HepG2 (cell line): Measurements from ENCODE around the gene KANK3. TPM values are rescaled to one million over a fixed set of nuclear protein-coding genes. Genes with fewer than 3 reads are reported as not detected.

ENCODE experiments used
- ADNP ChIP-seq: sonication (generic); formaldehyde crosslinking; IDR thresholded peaks from 2 replicates; pipeline ENCODE4 v1.4.0; 2020; ENCODE audit warnings: missing genetic modification reagents
- AHR ChIP-seq: IDR thresholded peaks from 2 replicates; pipeline ENCODE4 v1.6.1; 2018; ENCODE audit warnings: missing genetic modification reagents, missing compliant biosample characterization
- HNRNPLL ChIP-seq: fragments of 200-400 bp; formaldehyde crosslinking; IDR thresholded peaks from 2 replicates; pipeline ENCODE4 v1.6.1; 2017; ENCODE audit warnings: mild to moderate bottlenecking, low read depth, low read length; ENCODE audit not compliant: poor library complexity, severe bottlenecking
- IKZF4 ChIP-seq: sonication (generic); formaldehyde crosslinking; IDR thresholded peaks from 2 replicates; pipeline ENCODE4 v1.5.1; 2020; ENCODE audit warnings: borderline replicate concordance, mild to moderate bottlenecking, low read depth, missing genetic modification reagents; ENCODE audit errors: not compliant biosample characterization
- SOX13 ChIP-seq, 3 experiments: fragments of 450-650 bp in 1 of 3; sonication (generic) in 1 of 3; formaldehyde crosslinking in 1 of 3; IDR thresholded peaks in 2 of 3; conservative IDR thresholded peaks in 1 of 3; 2 replicates each; pipeline versions ENCODE4 v1.5.0 to v1.6.1; 2016 to 2020; ENCODE audit warnings: antibody characterized with exemption in 1 of 3, mild to moderate bottlenecking in 1 of 3, missing compliant biosample characterization in 1 of 3, missing genetic modification reagents in 1 of 3, moderate library complexity in 1 of 3
- ZBTB7A ChIP-seq: sonication (generic); formaldehyde crosslinking; IDR thresholded peaks from 2 replicates; pipeline ENCODE4 v1.8.0; 2022; ENCODE audit warnings: mild to moderate bottlenecking, missing genetic modification reagents
- ZC3H4 ChIP-seq: sonication (generic); formaldehyde crosslinking; IDR thresholded peaks from 2 replicates; pipeline ENCODE4 v1.4.0; 2020; ENCODE audit warnings: missing genetic modification reagents, borderline replicate concordance
- ZNF333 ChIP-seq: sonication (generic); formaldehyde crosslinking; IDR thresholded peaks from 2 replicates; pipeline ENCODE4 v1.4.0; 2020; ENCODE audit warnings: mild to moderate bottlenecking, missing genetic modification reagents, borderline replicate concordance
- ZNF782 ChIP-seq: sonication (generic); formaldehyde crosslinking; IDR thresholded peaks from 2 replicates; pipeline ENCODE4 v1.4.0; 2020; ENCODE audit warnings: missing genetic modification reagents, mild to moderate bottlenecking, borderline replicate concordance
- polyA plus RNA-seq, 8 experiments: library from polyadenylated mRNA; depleted of rRNA in 3 of 8; stranded (reverse) in 7 of 8; unstranded in 1 of 8; fragments of >200 nt; fragmentation: Illumina TruSeq in 4 of 8; extraction: Trizol in 4 of 8; gene quantifications; 2 replicates each; pipeline versions ENCODE4 v1.2.1 to v1.2.3, GENCODE V29; 2011 to 2016; ENCODE audit warnings: low read depth in 4 of 8, missing spikeins in 1 of 8, mixed read lengths in 1 of 8; ENCODE audit not compliant: insufficient read depth in 1 of 8
- total RNA-seq, 5 experiments: library from RNA; depleted of rRNA; stranded (reverse); fragments of >200 nt; fragmentation: Illumina TruSeq; extraction: Trizol; gene quantifications; 2 replicates each; pipeline ENCODE4 v1.2.3, GENCODE V29; 2016; ENCODE audit warnings: low read depth in 1 of 5
- TF ChIP-seq, protein P1 (sequence below): sonication (generic); formaldehyde crosslinking; IDR thresholded peaks from 2 replicates; pipeline ENCODE4 v1.4.0; 2020; ENCODE audit warnings: missing genetic modification reagents
- TF ChIP-seq, protein P2 (sequence below): IDR thresholded peaks from 2 replicates; pipeline ENCODE4 v1.6.1; 2012; ENCODE audit warnings: low read length, improper control_type of control experiment
- TF ChIP-seq, protein P3 (sequence below): sonication (generic); formaldehyde crosslinking; IDR thresholded peaks from 2 replicates; pipeline ENCODE4 v1.5.0; 2020; ENCODE audit warnings: missing genetic modification reagents, mild to moderate bottlenecking, borderline replicate concordance
- TF ChIP-seq, protein P4 (sequence below): sonication (generic); formaldehyde crosslinking; IDR thresholded peaks from 2 replicates; pipeline ENCODE4 v1.8.1; 2023; ENCODE audit warnings: missing genetic modification reagents, inconsistent platforms, borderline replicate concordance
- TF ChIP-seq, protein P5 (sequence below): IDR thresholded peaks from 2 replicates; pipeline ENCODE4 v1.6.1; 2016; ENCODE audit warnings: low read depth, borderline replicate concordance
- TF ChIP-seq, protein P6 (sequence below): sonication (generic); formaldehyde crosslinking; IDR thresholded peaks from 2 replicates; pipeline ENCODE4 v1.5.1; 2020; ENCODE audit warnings: mild to moderate bottlenecking, missing genetic modification reagents, borderline replicate concordance

The KANK3 gene
- total and polyA plus RNA-seq, 2 of the 13 experiments (the other 11 are each of a cell fraction or from before 2014, with no cell fraction given): 0.15 to 0.20 TPM

DNA sequence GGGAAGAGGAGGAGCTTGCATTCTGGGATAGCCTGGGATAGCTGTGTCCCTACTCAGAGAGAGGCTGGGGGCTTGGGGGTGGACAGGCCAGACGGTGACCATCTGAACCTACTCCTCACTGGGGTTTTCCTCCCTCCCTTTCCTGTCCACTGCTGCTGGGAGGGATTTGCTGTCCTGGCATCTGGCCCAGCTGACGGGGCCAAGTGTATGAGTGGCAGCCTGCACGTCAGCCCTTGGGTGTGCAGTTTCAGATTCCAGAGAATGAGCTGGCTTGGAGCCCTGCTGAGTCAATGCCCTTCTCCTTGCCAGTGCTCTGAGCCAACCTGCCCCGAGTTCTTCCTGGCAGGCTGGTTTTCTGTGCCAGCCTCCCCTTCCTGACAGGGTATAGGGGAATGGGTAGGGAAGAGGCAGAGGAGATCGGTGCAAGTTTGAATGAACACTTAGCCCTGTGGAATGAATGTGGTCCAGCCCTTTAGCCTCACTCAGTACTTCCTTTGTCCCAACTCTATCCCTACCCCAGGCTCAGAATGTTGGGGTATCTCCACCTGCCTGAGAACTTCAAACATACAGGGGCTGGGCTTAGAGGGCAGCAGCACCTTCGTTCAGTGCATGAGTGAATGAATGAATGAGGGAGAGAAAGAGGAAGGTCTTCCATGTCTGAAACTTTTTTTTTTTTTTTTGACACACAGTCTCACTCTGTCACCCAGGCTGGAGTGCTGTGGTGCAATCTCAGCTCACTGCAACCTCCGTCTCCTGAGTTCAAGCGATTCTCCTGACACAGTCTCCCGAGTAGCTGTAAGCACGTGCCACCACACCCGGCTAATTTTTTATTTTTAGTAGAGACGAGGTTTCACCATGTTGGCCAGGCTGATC is 19.1 kb upstream of the KANK3 start (continued):
- TF ChIP-seq ZBTB7A (CRISPR knock-in tag): no peak; the same call in 1 of the 2 replicates
- TF ChIP-seq, protein P1, sequence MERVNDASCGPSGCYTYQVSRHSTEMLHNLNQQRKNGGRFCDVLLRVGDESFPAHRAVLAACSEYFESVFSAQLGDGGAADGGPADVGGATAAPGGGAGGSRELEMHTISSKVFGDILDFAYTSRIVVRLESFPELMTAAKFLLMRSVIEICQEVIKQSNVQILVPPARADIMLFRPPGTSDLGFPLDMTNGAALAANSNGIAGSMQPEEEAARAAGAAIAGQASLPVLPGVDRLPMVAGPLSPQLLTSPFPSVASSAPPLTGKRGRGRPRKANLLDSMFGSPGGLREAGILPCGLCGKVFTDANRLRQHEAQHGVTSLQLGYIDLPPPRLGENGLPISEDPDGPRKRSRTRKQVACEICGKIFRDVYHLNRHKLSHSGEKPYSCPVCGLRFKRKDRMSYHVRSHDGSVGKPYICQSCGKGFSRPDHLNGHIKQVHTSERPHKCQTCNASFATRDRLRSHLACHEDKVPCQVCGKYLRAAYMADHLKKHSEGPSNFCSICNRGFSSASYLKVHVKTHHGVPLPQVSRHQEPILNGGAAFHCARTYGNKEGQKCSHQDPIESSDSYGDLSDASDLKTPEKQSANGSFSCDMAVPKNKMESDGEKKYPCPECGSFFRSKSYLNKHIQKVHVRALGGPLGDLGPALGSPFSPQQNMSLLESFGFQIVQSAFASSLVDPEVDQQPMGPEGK: 0 out of 2 replicates have a peak, but pooled peaks have one; percentile 43
- no peak for TF ChIP-seq ZNF782 (CRISPR knock-in tag)
- TF ChIP-seq, protein P2, sequence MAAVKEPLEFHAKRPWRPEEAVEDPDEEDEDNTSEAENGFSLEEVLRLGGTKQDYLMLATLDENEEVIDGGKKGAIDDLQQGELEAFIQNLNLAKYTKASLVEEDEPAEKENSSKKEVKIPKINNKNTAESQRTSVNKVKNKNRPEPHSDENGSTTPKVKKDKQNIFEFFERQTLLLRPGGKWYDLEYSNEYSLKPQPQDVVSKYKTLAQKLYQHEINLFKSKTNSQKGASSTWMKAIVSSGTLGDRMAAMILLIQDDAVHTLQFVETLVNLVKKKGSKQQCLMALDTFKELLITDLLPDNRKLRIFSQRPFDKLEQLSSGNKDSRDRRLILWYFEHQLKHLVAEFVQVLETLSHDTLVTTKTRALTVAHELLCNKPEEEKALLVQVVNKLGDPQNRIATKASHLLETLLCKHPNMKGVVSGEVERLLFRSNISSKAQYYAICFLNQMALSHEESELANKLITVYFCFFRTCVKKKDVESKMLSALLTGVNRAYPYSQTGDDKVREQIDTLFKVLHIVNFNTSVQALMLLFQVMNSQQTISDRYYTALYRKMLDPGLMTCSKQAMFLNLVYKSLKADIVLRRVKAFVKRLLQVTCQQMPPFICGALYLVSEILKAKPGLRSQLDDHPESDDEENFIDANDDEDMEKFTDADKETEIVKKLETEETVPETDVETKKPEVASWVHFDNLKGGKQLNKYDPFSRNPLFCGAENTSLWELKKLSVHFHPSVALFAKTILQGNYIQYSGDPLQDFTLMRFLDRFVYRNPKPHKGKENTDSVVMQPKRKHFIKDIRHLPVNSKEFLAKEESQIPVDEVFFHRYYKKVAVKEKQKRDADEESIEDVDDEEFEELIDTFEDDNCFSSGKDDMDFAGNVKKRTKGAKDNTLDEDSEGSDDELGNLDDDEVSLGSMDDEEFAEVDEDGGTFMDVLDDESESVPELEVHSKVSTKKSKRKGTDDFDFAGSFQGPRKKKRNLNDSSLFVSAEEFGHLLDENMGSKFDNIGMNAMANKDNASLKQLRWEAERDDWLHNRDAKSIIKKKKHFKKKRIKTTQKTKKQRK: no peak
- TF ChIP-seq HNRNPLL: no peak
- TF ChIP-seq, protein P3, sequence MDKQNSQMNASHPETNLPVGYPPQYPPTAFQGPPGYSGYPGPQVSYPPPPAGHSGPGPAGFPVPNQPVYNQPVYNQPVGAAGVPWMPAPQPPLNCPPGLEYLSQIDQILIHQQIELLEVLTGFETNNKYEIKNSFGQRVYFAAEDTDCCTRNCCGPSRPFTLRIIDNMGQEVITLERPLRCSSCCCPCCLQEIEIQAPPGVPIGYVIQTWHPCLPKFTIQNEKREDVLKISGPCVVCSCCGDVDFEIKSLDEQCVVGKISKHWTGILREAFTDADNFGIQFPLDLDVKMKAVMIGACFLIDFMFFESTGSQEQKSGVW (CRISPR knock-in tag): no peak
- TF ChIP-seq ZNF333 (CRISPR knock-in tag): no peak
- TF ChIP-seq, protein P4, sequence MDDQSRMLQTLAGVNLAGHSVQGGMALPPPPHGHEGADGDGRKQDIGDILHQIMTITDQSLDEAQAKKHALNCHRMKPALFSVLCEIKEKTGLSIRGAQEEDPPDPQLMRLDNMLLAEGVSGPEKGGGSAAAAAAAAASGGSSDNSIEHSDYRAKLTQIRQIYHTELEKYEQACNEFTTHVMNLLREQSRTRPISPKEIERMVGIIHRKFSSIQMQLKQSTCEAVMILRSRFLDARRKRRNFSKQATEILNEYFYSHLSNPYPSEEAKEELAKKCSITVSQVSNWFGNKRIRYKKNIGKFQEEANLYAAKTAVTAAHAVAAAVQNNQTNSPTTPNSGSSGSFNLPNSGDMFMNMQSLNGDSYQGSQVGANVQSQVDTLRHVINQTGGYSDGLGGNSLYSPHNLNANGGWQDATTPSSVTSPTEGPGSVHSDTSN: no peak
- no peak for TF ChIP-seq ZC3H4 (CRISPR knock-in tag)
- TF ChIP-seq, protein P5, sequence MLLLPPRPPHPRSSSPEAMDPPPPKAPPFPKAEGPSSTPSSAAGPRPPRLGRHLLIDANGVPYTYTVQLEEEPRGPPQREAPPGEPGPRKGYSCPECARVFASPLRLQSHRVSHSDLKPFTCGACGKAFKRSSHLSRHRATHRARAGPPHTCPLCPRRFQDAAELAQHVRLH (CRISPR knock-in tag): 0 out of 2 replicates have a peak, but pooled peaks have one; percentile 41
- TF ChIP-seq ADNP (CRISPR knock-in tag): no peak
- TF ChIP-seq AHR (CRISPR knock-in tag): no peak
- no peak for TF ChIP-seq IKZF4
- TF ChIP-seq SOX13 (IDR thresholded peaks at IDR 0.05): no peak
- peak in 1 of 2 experiments; percentile 42; a peak in 1 of 4 replicates for TF ChIP-seq SOX13 (CRISPR knock-in tag; conservative IDR thresholded peaks at IDR 0.05 in 1 of 2, IDR thresholded peaks at IDR 0.05 in 1 of 2)
- TF ChIP-seq, protein P6, sequence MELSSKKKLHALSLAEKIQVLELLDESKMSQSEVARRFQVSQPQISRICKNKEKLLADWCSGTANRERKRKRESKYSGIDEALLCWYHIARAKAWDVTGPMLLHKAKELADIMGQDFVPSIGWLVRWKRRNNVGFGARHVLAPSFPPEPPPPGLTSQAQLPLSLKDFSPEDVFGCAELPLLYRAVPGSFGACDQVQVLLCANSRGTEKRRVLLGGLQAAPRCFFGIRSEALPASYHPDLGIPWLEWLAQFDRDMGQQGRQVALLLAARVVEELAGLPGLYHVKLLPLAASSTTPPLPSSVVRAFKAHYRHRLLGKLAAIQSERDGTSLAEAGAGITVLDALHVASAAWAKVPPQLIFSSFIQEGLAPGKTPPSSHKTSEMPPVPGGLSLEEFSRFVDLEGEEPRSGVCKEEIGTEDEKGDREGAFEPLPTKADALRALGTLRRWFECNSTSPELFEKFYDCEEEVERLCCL (CRISPR knock-in tag): no peak
